ENCODE data around the gene POU6F2.
A peak's percentile ranks its signal among the peaks of the same experiment; 100 is the strongest.

The POU6F2 gene

DNA sequence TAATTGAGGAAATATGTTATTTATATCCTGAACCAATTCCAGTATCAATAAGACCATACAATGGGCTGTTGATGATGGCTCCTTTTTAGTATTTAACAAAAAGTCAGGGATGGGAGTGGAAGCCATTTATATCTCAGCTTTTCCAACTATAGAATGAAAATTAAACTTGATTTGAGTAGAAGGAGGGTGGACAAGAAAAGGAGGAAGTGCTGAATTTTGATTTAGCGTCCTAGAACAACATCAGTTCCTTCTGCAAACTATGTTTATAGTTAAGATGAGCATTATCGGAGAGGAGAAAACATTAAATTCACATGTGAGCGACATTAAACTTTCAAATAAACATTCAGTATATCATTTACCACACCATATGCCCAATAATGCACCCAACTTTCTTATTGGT is 439.2 kb downstream of the POU6F2 start:
- Histone ChIP-seq H4K5ac (ENCODE audit: low read length) (no peak overlapping the region), H2BK5ac (ENCODE audit: low read length) (no peak overlapping the region), H3K36me3 (ENCODE audit: control insufficient read depth, insufficient read depth, low read length) (no peaks in the 10 kb centered on the region), H4K8ac (ENCODE audit: low read depth, low read length) (no peak overlapping the region), H3K79me1 (ENCODE audit: low read length) (no peaks in the 10 kb centered on the region), H3K4ac (ENCODE audit: low read depth, low read length) (no peak overlapping the region), H2BK120ac (ENCODE audit: low read depth, low read length) (no peak overlapping the region), H3K23ac (ENCODE audit: low read length) (no peak overlapping the region), H3K4me1 (ENCODE audit: control insufficient read depth, low read depth, low read length) (no peaks in the 10 kb centered on the region), H3K27me3 (ENCODE audit: insufficient read depth, low read length, poor library complexity) (no peaks in the 10 kb centered on the region), H3K56ac (ENCODE audit: low read length) (no peak overlapping the region), H3K9ac (ENCODE audit: low read length) (no peak overlapping the region), H3K27ac (ENCODE audit: low read depth, low read length) (no peak overlapping the region), H3K79me2 (ENCODE audit: control insufficient read depth, insufficient read depth, low read length) (no peaks in the 10 kb centered on the region), H2AK5ac (ENCODE audit: low read length) (no peak overlapping the region), H3K4me2 (ENCODE audit: low read length) (no peak overlapping the region), H3K18ac (ENCODE audit: low read length) (no peak overlapping the region), H3K4me3 (ENCODE audit: low read length) (no peak overlapping the region), H2BK15ac (replicated peaks; ENCODE audit: low read depth) (no peak overlapping the region)
- no peak for DNase-seq
- no CpG with 5 or more reads among the region's 3 CpGs for WGBS (ENCODE audit: extremely low coverage, insufficient coverage, low lambda C conversion rate)

DNA sequence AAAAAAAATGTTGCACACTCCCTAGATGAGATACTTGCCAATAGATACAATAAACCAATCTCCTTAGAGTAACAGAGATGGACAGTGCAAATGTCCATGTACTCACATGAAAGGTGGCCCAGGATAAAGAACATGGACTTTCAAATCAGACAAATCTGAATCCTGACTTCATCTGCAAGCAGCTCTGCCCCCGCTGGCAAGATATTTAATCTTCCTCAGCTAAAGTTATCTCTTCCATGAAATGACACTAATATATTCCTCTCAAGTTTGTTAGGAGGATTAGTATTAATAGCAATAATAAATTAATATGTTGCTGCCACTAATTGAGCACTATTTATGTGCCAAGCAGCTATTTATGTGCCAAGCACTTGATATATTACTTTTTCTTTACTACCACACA is 439.9 kb downstream of the POU6F2 start:
- H2BK15ac ChIP-seq (replicated peaks; ENCODE audit: low read depth) = no peak overlapping the region
- no peak overlapping the region for H3K56ac ChIP-seq (ENCODE audit: low read length)
- no peaks in the 10 kb centered on the region for H3K4me1 ChIP-seq (ENCODE audit: control insufficient read depth, low read depth, low read length)
- no peaks in the 10 kb centered on the region for H3K36me3 ChIP-seq (ENCODE audit: control insufficient read depth, insufficient read depth, low read length)
- no peak overlapping the region for H4K8ac ChIP-seq (ENCODE audit: low read depth, low read length)
- no peaks in the 10 kb centered on the region for H3K27me3 ChIP-seq (ENCODE audit: insufficient read depth, low read length, poor library complexity)
- H2BK5ac ChIP-seq (ENCODE audit: low read length) = no peak overlapping the region
- no peak overlapping the region for H3K27ac ChIP-seq (ENCODE audit: low read depth, low read length)
- no CpG with 5 or more reads among the region's 1 CpG for WGBS (ENCODE audit: extremely low coverage, insufficient coverage, low lambda C conversion rate)
- H3K4me3 ChIP-seq (ENCODE audit: low read length) = no peak overlapping the region
- H3K79me2 ChIP-seq (ENCODE audit: control insufficient read depth, insufficient read depth, low read length) = no peaks in the 10 kb centered on the region
- DNase-seq = no peak
- H2BK120ac ChIP-seq (ENCODE audit: low read depth, low read length) = no peak overlapping the region
- H2AK5ac ChIP-seq (ENCODE audit: low read length) = no peak overlapping the region
- H3K23ac ChIP-seq (ENCODE audit: low read length) = no peak overlapping the region
- H3K9ac ChIP-seq (ENCODE audit: low read length) = no peak overlapping the region
- no peaks in the 10 kb centered on the region for H3K79me1 ChIP-seq (ENCODE audit: low read length)
- H3K4ac ChIP-seq (ENCODE audit: low read depth, low read length) = no peak overlapping the region
- no peak overlapping the region for H4K5ac ChIP-seq (ENCODE audit: low read length)
- H3K18ac ChIP-seq (ENCODE audit: low read length) = no peak overlapping the region
- no peak overlapping the region for H3K4me2 ChIP-seq (ENCODE audit: low read length)

DNA sequence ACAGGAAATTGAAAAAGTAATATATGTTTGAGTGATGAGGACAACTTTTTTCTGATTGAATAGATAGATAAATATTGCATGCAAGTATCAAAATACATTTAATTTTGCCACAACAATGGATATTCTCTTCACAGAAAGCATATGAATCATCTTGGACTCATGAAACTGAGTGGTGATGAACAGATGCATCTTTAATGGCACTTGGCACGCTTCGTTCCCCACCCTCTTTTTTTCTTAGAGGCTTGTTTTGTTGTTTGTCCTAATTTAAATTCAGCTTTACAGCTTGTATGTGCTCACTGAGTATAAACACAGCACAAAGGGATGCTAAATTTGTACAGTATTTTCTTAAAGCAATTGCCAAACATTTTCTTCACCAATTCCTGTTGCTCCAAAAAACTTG is 443.5 kb downstream of the POU6F2 start:
- Histone ChIP-seq H4K8ac (ENCODE audit: low read depth, low read length) (no peak overlapping the region), H3K4me1 (ENCODE audit: control insufficient read depth, low read depth, low read length) (no peaks in the 10 kb centered on the region), H3K36me3 (ENCODE audit: control insufficient read depth, insufficient read depth, low read length) (no peaks in the 10 kb centered on the region), H3K27me3 (ENCODE audit: insufficient read depth, low read length, poor library complexity) (no peaks in the 10 kb centered on the region), H3K23ac (ENCODE audit: low read length) (no peak overlapping the region), H3K18ac (ENCODE audit: low read length) (no peak overlapping the region), H3K4me2 (ENCODE audit: low read length) (no peak overlapping the region), H3K79me1 (ENCODE audit: low read length) (no peaks in the 10 kb centered on the region), H3K27ac (ENCODE audit: low read depth, low read length) (no peak overlapping the region), H4K5ac (ENCODE audit: low read length) (no peak overlapping the region), H3K79me2 (ENCODE audit: control insufficient read depth, insufficient read depth, low read length) (no peaks in the 10 kb centered on the region), H3K4me3 (ENCODE audit: low read length) (no peak overlapping the region), H2BK5ac (ENCODE audit: low read length) (no peak overlapping the region), H2AK5ac (ENCODE audit: low read length) (no peak overlapping the region), H2BK120ac (ENCODE audit: low read depth, low read length) (no peak overlapping the region), H3K56ac (ENCODE audit: low read length) (no peak overlapping the region), H2BK15ac (replicated peaks; ENCODE audit: low read depth) (no peak overlapping the region), H3K4ac (ENCODE audit: low read depth, low read length) (no peak overlapping the region), H3K9ac (ENCODE audit: low read length) (no peak overlapping the region)
- no CpG with 5 or more reads among the region's 2 CpGs for WGBS (ENCODE audit: extremely low coverage, insufficient coverage, low lambda C conversion rate)
- DNase-seq = no peak

DNA sequence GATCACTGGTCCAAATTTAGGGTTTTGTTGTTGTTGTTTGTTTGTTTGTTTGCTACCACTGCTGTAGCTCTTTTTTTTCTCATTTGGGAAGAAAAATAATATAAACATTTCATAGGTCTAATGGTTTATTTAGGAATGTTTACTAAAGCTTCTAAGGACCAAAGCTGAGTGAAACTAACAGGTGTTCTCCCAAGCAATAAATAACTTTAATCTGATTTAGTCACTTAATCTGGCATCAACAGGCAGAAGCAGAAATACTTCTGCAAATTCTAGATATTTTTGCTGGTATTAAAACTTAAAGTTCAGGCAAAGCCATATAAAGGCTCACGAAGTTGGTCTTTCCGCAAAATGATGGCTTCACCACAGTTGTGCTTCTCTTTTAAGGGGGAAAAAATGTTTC is 444.0 kb downstream of the POU6F2 start:
- no peak overlapping the region for H3K27ac ChIP-seq (ENCODE audit: low read depth, low read length)
- H3K36me3 ChIP-seq (ENCODE audit: control insufficient read depth, insufficient read depth, low read length) = no peaks in the 10 kb centered on the region
- no peak overlapping the region for H2BK120ac ChIP-seq (ENCODE audit: low read depth, low read length)
- no peak overlapping the region for H3K56ac ChIP-seq (ENCODE audit: low read length)
- no peak overlapping the region for H3K18ac ChIP-seq (ENCODE audit: low read length)
- no peaks in the 10 kb centered on the region for H3K79me1 ChIP-seq (ENCODE audit: low read length)
- H3K9ac ChIP-seq (ENCODE audit: low read length) = no peak overlapping the region
- WGBS (ENCODE audit: extremely low coverage, insufficient coverage, low lambda C conversion rate) = no CpG with 5 or more reads among the region's 2 CpGs
- no peaks in the 10 kb centered on the region for H3K4me1 ChIP-seq (ENCODE audit: control insufficient read depth, low read depth, low read length)
- no peak overlapping the region for H2BK15ac ChIP-seq (replicated peaks; ENCODE audit: low read depth)
- no peak overlapping the region for H4K8ac ChIP-seq (ENCODE audit: low read depth, low read length)
- no peak for DNase-seq
- no peak overlapping the region for H3K4me3 ChIP-seq (ENCODE audit: low read length)
- no peak overlapping the region for H2BK5ac ChIP-seq (ENCODE audit: low read length)
- no peaks in the 10 kb centered on the region for H3K79me2 ChIP-seq (ENCODE audit: control insufficient read depth, insufficient read depth, low read length)
- H2AK5ac ChIP-seq (ENCODE audit: low read length) = no peak overlapping the region
- H3K27me3 ChIP-seq (ENCODE audit: insufficient read depth, low read length, poor library complexity) = no peaks in the 10 kb centered on the region
- no peak overlapping the region for H3K4ac ChIP-seq (ENCODE audit: low read depth, low read length)
- no peak overlapping the region for H3K4me2 ChIP-seq (ENCODE audit: low read length)
- no peak overlapping the region for H4K5ac ChIP-seq (ENCODE audit: low read length)
- no peak overlapping the region for H3K23ac ChIP-seq (ENCODE audit: low read length)

DNA sequence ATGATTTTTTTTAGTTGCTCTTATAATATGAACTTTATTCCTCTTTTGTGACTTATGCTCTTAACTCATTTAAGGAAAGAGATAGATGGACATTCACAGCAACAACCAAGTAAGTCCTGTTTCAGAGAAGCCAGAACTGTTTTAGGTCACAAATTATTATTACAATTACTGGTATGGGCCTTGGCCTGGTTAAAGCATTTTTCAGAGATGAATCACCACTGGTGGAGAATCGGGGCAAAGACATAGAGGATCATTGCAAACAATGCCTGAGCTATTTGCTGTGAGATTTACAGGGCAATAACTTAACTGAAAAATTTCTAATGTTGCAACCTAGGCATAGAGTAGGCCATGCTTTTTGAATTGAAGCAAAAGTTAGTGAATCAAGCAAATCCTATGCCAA is 450.5 kb downstream of the POU6F2 start:
- Histone ChIP-seq H2BK120ac (ENCODE audit: low read depth, low read length) (no peak overlapping the region), H3K18ac (ENCODE audit: low read length) (no peak overlapping the region), H3K27ac (ENCODE audit: low read depth, low read length) (no peak overlapping the region), H3K4me2 (ENCODE audit: low read length) (no peak overlapping the region), H3K27me3 (ENCODE audit: insufficient read depth, low read length, poor library complexity) (no peaks in the 10 kb centered on the region), H3K36me3 (ENCODE audit: control insufficient read depth, insufficient read depth, low read length) (no peaks in the 10 kb centered on the region), H2AK5ac (ENCODE audit: low read length) (no peak overlapping the region), H3K4me1 (ENCODE audit: control insufficient read depth, low read depth, low read length) (no peaks in the 10 kb centered on the region), H2BK15ac (replicated peaks; ENCODE audit: low read depth) (no peak overlapping the region), H3K4ac (ENCODE audit: low read depth, low read length) (no peak overlapping the region), H2BK5ac (ENCODE audit: low read length) (no peak overlapping the region), H3K4me3 (ENCODE audit: low read length) (no peak overlapping the region), H4K8ac (ENCODE audit: low read depth, low read length) (no peak overlapping the region), H3K23ac (ENCODE audit: low read length) (no peak overlapping the region), H3K79me2 (ENCODE audit: control insufficient read depth, insufficient read depth, low read length) (no peaks in the 10 kb centered on the region), H4K5ac (ENCODE audit: low read length) (no peak overlapping the region), H3K79me1 (ENCODE audit: low read length) (no peaks in the 10 kb centered on the region), H3K56ac (ENCODE audit: low read length) (no peak overlapping the region), H3K9ac (ENCODE audit: low read length) (no peak overlapping the region)
- peak; percentile 43 for DNase-seq
- WGBS (ENCODE audit: extremely low coverage, insufficient coverage, low lambda C conversion rate) = no CpG with 5 or more reads among the region's 1 CpG

DNA sequence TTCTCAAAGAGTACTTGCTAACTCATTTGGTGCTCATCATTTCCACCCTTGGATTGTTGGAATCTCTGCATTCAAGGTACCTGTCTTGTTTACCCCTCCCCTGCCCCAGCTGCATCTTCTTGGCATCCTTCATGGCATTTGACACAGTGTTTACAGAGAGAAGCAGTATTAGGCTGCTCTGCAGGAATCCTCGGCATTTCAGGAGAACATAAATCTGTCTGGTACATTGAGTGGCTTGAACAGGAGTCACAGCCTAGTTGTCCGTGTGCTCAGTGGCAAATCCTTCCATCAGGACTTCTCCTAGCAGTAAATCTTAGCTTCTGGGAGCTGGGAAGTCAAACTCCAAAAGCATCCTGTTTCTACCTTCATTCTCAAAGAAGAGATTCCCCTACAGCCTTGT is 451.7 kb downstream of the POU6F2 start:
- no peak overlapping the region for H4K5ac ChIP-seq (ENCODE audit: low read length)

More for the DNA sequence above, 451.7 kb downstream of the POU6F2 start:
- Histone ChIP-seq H3K79me2 (ENCODE audit: control insufficient read depth, insufficient read depth, low read length) (no peaks in the 10 kb centered on the region), H3K36me3 (ENCODE audit: control insufficient read depth, insufficient read depth, low read length) (no peaks in the 10 kb centered on the region), H3K27ac (ENCODE audit: low read depth, low read length) (no peak overlapping the region), H2BK5ac (ENCODE audit: low read length) (no peak overlapping the region), H3K9ac (ENCODE audit: low read length) (no peak overlapping the region), H4K8ac (ENCODE audit: low read depth, low read length) (no peak overlapping the region), H3K4me3 (ENCODE audit: low read length) (no peak overlapping the region), H3K56ac (ENCODE audit: low read length) (no peak overlapping the region), H3K23ac (ENCODE audit: low read length) (no peak overlapping the region), H2BK15ac (replicated peaks; ENCODE audit: low read depth) (no peak overlapping the region), H3K27me3 (ENCODE audit: insufficient read depth, low read length, poor library complexity) (no peaks in the 10 kb centered on the region), H3K4me2 (ENCODE audit: low read length) (no peak overlapping the region), H3K4ac (ENCODE audit: low read depth, low read length) (no peak overlapping the region), H2BK120ac (ENCODE audit: low read depth, low read length) (no peak overlapping the region), H3K4me1 (ENCODE audit: control insufficient read depth, low read depth, low read length) (no peaks in the 10 kb centered on the region), H2AK5ac (ENCODE audit: low read length) (no peak overlapping the region), H3K79me1 (ENCODE audit: low read length) (no peaks in the 10 kb centered on the region), H3K18ac (ENCODE audit: low read length) (no peak overlapping the region)
- WGBS (ENCODE audit: extremely low coverage, insufficient coverage, low lambda C conversion rate) = no CpG with 5 or more reads among the region's 2 CpGs
- DNase-seq = no peak
